Activated effector memory CD4-positive, alpha-beta T cell treated with Interleukin-2 at 50 U/mL for 16 hours (primary cell): ENCODE measurements around the gene SPSB1.

Experiments
- DNase-seq: peaks from one replicate; pipeline ENCODE4 v3.0.0-alpha.2; 2020

SPSB1 gene

DNA sequence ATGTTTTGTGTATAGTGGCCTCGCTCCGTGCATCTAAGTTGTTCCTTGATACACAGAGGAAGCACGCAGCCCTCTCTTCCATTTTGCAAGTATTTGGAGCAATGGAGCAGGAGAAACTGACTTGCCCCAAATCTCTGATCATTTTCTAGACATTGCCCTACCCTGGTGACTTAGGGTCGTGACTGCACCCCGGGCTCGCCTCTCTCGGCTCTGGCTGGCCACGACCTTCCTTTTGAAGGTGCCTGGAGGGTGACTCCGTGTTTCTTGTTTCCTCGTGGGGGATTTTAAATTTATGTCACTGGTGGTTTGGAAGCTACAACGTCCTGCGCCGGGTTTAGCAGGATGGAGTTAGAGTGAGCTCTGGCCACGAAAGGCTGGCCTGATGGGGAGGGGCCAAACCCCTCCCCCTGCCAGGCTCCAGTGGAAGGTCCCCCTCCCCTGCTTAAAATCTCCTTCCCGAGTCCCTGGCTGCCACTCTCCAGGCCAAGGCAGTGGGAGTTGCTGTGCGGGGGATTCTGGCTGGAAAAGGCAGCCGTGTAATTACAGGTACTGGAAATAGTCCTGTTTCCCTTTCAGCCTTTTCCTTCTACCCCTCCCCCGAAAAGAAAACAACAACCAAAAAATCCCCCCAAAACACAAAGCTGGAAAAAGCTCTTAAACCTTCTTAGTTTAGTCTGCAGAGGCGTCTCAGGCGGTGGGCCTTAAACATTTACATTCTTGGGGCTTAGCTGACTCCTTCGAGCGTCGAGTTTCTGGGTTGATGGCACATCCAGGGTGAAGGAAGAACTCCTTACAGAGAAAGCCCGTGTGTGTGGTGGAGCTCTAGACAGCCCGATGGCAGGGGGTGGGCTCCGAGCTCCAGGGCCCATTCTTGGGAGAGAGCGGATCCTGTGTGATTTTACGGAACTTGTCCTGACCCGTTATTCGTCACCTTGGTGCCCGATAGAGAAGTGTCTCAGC is 28.1 kb downstream of the SPSB1 start:
- no peak for DNase-seq

DNA sequence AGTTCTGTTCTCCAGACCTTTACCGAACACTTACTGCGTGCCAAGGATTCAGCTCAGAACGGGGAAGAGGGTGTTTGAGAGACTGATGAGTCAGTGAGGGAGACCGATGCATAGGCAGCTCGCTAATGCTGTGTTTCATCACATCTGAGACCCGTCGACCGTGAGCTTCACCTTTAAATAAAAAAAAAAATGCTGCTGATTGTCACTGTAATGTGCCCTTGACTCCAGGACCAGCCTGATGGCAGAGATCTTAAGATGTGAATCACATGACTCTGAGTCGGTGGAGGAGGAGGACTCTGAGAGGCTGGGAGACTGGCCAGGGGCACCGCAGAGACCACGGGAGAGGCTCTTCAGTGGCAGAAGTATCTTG is 28.8 kb downstream of the SPSB1 start:
- no peak for DNase-seq

DNA sequence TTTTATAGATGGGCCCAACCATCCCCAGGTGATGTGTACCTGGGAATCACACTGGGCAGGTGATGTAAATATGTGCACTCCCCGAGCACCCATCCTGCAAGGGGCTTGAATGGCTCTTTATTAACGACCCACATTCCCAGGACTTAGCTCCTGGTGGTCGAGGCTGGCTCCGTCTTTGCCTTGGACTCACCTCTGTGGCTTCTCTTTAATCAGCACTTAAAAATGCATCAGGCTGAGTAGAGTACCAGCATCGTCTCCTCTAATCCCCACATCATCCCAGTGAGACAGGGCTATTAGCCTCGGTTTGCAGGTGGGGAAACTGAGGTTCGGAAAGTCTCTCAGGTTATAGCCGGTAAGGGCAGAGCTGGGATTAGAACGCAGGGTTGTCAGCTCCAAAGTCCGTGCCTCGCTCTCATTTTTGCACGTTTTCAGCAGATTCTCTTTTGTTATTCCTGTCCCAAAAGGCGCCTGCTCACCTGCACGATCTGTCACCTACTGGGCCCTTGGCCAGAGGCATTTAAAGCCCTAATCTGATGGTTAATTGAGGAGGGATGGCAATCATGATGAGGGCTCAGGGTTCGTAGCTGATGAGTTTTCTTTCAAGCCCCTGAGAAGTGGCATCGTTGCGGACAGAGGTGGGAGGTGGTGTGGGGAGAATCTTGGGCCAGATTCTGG is 29.4 kb downstream of the SPSB1 start:
- DNase-seq, result no peak

DNA sequence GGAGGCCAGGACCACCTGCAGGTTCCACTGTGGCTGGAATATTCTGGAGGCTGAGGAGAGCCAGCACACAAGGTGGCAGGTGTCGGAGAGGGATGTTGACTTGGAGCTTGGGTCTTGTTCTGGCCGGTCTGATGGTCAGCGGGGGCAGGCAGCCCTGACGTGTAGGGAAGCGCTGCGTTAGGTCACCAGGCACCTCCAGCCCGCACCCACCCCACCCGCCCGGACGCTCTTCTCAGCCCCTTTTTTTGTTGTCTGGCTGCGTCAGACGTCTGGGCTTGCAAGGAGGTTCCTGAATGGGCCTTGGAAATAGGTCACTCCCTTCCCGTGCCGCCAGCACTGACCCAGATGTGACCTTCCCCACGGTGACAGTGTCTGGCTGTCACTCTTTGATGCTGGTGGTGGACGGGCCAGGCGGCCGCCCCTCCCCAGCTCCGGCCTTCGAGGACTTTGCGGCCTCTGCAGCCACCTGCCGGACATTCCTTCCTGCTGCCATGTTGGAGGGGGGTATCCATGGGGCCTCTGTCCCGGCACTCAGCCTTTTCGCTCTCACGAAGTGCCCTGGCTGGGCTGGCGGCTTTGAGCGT is 30.1 kb downstream of the SPSB1 start:
- no peak for DNase-seq

DNA sequence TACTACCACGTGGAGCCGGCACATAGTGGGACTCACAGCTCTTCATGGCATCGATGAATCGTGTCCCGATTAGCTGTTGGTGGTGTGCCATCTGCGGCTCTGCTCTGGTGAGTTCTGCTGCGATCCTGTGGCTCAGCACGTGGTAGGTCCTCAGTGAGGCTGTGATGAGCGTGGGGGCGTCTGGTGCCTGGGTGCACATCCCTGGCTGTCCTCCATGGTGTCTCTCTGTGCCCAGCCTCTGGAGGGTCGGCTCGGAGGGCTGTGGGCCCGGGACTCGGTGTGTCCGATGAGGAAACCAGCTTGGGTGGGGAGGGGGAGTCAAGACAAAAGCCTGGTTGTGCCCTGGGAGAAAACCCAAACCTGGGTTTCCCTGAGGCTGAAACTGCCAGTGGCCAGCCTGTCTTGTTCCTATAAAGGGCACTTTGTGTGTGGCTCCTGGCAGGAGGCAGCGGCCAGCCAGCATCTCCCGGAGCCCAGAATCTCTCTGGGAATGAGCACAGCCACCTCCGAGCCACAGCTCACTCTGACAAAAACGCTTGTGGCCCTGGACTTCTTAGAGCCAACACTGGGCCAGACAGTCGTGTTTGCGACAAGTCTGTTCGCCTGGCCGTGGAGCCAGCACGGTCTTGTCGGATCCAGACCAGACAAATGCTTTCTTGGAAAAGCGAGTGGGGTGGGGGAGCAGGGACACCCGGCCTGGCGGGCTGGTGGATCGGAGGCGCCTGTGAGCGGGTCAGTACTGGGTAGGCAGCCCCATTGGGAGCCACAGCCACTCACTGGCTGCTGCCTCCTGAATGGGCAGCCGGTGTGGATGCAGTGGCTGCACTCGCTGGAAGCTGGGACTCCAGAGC is 31.8 kb downstream of the SPSB1 start:
- DNase-seq, result no peak

DNA sequence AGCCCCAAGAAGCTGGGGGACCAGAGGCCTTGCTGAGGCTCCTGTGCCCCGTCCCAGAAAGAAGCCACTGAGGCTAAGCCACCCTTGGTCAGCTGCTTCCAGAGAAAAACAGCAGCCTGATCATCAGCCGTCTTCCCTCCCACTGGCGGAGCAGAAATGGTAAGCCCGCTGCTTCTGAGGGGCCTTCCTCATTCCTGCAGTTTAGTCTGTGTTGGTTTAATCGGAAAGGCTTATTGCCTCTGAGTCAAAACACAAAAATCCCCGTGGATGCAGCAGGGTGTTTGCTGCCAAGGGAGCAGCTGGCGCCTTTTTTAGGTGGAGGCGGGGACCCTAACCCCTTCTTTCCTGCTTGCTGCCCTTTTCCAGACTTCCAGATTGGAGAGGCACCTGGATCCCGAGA is 33.9 kb downstream of the SPSB1 start:
- no peak for DNase-seq

DNA sequence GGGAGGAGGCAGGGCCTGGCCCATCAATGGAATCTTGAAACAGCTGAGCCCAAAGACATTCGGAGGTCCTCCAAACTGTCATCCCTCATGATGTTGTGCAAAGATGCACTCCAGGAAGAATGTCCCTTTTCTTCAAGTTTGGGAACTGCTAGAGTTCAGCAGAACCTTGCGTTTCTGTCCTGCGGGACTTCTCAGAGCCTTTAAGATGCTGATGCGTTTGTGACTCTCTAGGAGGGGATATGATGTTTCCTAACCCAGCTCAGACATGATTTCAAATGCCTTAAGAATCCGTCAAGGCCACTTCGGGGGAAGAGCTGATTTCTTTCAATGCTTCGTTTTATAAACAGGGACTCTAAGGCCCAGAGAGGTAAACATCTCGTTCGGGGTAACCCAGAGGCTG is 35.5 kb downstream of the SPSB1 start:
- DNase-seq, result no peak

DNA sequence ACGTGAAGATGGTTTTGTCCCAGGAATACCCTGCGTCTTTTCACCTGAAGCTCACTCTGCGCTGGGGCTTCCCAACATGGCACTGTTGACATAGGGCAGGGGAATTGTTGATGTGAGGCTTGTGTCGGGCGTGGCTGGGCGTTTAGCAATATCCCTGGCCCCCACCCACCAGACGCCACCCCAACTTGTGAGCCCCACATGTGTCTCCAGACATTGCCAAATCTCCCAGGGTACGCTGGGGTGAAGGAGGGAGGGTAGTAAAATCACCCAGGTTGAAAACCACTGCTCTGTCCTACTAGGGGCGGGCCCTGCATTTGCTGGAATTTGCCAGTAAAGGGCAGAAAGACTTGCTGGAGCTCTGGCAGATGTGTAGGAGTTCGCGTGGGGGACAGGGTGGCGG is 36.0 kb downstream of the SPSB1 start:
- no peak for DNase-seq

DNA sequence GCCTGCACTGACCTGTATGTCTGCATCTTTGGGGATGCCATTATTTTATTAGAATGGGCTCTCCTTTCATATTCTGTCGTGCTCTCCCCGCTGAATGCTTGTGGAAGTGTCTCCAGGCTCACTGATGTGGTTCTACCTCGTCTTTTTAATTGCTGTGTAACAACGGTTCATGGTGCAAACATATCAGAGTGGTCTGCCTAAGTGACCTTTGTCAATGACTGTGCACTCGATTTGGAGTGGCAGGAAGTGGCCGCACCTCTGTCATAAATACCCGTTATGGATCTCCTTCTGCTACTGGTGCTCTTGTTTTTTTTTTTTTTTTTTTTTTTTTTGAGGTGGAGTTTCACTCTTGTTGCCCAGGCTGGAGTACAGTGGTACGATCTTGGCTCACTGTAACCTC is 38.3 kb downstream of the SPSB1 start:
- DNase-seq, result no peak

DNA sequence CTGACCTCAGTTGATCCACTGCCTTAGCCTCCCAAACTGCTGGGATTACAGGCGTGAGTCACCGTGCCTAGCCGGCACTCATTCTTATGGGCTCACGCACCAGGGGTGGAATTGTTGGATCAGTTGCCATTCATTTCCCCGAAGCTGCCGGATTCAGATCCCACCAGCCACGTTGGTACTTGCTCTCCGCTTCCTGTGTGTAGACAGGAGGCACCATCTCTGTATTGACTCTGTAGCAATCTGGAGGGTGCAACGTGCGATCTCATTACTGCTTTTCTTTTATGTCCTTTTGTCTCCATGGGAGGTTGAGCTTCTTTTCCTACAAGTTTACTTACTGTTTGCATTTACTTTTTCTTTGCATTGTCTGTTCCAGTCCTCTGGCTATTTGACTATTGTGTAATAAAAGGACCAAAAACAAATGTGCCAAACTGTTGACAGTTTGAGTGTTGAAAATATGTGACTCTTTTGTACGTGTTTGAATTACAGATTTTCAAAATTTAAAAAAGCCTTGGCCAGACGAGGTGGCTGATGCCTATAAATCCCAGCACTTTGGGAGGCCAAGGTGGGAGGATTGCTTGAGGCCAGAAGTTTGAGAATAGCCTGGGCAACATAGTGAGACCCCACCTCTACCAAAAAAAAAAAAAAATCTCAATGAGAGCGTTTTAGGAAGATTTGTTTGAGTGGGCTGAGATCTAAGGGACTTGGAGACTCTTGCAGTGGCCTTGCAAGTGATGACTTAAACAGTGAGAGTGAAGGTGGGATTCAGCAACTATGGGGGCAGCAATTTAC is 39.1 kb downstream of the SPSB1 start:
- DNase-seq, result no peak

DNA sequence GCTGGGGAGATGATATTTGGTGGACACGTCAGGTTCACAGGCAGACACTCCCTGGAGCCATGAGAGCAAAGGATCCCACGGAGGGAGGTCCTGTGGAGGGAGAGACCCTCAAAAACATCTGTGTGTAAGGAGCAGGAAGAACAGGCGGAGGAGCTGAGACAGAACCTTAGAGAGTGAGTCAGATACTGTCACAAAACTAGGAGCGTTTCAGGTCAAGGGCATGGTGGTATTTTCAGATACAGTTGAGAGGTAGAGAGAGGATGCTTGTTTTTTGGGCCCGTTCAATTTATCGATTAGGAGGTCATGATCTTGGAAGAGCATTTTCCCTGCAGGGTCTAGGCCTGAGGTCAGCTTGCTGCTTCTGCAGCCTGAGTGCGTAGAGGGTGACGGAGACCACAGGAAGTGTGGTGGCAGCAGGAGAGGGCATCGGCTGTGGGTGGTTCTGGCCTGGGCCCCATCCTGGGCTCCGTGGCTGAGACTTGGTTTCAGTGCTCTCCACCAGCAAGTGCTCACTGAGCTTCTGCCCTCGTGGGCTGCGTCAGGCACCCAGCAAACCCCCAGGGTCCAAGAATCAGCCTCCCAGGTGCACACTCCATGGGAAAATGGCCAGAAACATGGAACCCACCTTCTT is 39.9 kb downstream of the SPSB1 start:
- no peak for DNase-seq

DNA sequence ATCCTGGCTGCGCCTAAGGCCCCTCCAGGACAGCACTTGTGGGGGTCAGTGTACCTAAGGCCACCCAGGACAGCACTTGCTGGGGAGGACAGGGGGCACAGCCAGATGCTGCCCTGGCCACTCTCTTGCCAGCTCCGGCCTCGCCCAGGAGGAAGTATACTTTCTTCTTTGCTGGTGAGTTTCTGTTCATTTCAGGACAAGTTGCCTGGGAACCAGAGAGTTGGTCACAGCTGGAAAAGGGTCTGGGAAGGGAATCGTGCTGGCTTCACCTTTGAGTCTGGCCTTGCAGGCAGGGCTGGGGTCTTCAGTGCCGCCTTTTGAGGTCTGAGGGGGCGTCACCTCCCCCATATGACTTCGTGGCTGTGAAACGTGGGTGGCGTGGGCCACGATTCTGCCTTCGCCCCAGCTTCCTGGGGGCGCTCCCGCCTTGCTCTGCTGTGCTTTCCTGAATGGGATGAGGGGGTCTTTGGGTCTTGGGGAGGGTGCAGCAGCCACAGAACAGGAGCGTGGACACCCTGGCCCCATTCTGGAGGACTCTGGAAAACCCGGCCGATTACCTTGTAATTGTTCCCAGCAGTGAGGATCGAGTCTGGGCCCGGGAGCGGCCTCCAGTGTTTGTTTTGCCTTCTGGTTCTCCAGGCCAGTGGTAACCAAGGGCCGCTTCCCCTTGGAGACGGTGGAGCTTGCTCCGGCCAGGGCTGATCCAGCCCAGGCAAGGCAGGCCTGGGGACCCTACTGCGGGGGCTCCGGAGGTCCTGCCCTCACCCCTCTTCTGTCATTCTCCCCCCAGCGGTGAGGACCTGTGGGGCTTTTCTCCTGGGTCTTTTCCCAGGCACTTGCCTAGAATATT is 45.9 kb downstream of the SPSB1 start:
- no peak for DNase-seq

DNA sequence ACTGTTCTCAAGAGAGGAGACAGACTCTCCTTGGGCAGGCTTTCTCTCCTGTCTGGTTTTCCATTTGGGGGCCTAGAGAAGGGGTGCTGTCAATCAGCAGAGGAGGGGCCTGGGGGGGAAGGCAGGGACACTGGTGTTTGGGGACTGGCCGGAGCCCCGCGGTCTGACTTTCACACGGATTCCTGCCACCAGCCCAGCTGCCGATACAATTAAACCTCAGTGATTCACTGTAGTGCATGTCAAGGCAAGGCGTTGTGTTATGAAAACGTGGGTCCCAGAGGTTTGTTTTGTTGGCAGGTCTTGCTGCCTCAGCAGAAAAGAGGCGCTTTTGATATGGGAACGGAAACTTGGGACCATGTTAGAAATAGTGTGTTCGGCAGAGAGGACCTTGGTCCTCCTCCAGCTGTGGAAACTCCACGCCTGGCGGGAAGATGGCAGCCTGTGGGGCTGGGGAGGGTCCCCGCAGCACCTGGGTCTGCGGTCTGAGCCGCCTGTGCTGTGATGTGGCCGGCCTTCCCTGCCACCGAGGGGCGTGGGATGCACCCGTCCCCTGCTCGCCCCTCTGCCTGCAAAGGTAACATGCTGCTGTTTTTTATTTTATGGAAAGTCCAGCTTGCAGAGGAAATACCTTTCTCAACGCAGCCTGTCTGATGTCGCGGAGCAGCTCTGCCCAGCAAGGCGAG is 47.6 kb downstream of the SPSB1 start:
- no peak for DNase-seq

DNA sequence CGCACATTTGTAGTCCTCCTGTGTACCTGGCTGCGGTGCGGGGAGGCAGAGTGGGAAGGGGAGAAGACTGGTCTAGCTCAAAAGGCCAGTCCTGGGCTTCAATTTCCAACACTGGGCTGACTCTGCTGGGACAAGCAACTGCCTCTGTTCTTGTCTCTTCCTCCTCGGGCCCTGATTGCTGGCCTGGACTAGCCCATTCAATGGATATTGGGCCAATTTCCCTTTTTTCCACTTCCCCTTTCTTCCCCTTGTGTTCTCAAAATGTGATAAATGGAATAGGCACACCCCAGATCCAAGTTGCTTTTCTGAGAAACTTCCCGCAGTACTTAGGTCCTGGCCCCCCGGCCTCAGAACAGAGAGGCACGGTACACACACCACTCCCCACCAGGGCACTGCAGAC is 48.2 kb downstream of the SPSB1 start:
- DNase-seq, result no peak

DNA sequence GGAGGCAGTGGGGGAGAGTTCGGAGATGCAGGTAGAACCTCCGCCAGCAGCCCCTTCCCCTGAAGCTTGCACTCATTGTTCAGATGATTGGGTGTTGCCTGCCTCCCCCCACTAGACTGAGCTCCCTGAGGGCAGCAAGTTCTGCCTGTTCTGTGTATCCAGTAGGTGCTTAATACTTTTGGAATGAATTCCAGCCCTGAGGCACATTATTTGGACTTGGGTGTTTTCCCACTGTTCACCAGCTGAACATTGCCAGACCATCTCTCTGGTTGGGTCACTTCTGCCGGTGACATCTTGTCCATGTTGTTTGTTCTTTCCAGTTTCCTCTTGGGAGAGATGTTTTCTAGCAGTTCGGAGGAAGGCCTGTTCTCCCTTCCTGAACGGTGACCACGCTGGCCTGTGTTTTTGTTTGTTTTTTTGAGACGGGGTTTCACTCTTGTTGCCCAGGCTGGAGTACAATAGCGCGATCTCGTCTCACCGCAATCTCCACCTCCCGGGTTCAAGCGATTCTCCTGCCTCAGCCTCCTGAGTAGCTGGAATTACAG is 48.7 kb downstream of the SPSB1 start:
- no peak for DNase-seq

DNA sequence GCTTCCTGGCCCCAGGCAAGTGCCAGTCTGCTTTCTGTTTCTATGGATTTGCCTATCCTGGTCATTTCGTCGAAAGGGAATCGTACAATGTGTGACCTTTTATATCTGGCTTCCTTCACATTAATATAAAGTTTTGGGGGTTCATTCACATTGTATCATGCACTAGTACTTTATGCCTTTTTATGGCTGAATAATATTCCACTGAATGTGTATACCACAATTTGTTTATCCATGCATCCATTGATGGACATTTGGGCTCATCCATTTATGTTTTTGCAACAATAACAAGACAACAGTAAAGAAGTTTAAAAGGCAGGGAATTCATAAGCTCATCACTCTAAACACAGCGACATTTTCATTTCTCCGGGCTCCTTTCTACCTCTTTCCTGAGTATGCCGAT is 50.6 kb downstream of the SPSB1 start:
- DNase-seq, result no peak

DNA sequence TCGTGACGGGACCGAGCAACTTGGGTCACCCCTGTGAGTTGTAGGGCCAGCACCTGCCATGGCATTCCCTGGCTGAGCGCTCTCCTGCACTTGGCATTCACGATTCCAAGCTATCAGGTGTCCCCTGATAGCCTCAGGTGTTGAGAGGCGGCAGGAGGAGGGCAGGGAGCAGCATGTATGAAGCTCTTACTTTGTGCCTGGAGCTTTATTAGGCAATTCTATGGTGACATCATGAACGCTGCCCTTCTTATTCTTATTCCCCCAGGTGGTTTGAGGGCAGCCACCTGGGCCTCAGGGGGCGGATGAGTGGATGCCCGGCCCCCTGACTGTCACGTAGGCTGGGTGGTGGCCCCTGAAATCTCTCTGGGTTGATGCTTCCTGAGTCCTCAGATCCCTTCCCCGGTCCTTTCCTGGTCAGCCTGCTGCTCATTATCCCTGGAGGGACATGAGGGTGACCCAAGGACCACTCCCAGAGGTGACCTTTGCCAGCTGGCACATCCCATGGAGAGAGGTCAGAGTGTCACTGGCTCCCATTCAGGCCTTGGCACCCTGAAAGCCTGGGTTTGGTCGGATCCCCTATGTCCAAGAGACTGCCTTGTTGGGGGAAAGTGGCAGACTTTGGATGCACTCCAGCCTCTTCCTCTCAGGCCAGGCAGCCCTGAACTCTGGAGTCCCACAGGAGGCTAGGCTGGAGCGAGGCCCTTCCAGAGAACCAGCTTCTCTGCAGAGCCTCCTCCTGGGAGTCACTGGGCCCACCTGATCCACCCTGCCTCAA is 51.9 kb downstream of the SPSB1 start:
- DNase-seq, result no peak

DNA sequence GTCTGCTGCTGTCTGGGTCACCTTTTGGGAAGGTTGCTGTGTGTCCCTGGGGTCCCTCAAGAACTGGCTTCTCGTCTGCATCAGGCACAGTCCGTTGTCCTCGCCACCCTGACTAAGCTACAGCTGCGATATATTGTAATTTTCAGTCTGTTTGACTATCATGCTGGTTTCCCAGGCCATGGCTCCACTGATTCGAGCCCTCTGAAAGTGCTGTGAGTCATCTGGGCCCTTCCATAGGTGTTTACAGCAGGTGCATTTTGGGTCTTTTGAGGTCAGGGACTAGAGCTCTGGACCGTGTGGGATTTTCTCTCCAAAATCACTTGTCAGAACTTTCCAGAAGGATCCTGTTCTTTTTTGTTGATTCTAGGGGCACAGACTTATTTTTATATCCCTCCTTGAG is 52.8 kb downstream of the SPSB1 start:
- DNase-seq, result no peak

DNA sequence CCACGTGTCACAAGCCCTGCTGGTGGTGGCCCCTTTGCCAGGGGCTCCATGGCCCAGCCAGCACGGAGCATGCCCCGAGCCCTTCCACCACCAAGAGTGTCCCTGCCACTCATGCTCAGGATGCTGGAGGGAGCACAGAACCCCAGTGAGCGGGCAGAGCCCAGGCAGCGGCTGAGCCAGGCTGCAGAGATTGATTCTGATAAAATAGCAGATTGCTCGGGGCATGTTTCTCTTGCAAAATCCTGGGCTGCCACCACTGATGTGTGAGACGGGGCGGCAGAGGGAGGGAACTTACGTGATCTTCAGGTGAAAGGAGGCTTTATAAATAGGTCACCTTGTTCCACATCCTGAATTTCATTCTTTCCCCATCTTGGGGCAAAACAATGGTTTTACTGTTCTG is 53.2 kb downstream of the SPSB1 start:
- no peak for DNase-seq
